HG03378 (cell line): Measurements from ENCODE around the gene OR2G2.

Experiments
- ATAC-seq: cut with Tn5 transposase; IDR thresholded peaks from one replicate; pipeline ENCODE4 v1.9.1; 2021; ENCODE audit warnings: mild to moderate bottlenecking, moderate library complexity; ENCODE audit not compliant: unreplicated experiment

The OR2G2 gene

GRCh38 chr1:247588060-247588459, at the start of gene OR2G2:
TSS of gene OR2G2 (plus strand) at chr1:247588360. CDS start at chr1:247588360, 0 bp downstream.
- ATAC-seq: no peak

- no peak for ATAC-seq
Measured at GRCh38 chr1:247538561-247538960, 49.6 kb upstream of the OR2G2 start.

GRCh38 chr1:247539215-247539614, 48.9 kb upstream of the OR2G2 start:
- ATAC-seq: no peak

- ATAC-seq: no peak
Measured at GRCh38 chr1:247540581-247540980, 47.6 kb upstream of the OR2G2 start.

GRCh38 chr1:247542811-247543210, 45.3 kb upstream of the OR2G2 start:
- no peak for ATAC-seq

GRCh38 chr1:247548092-247548491, 40.1 kb upstream of the OR2G2 start:
- ATAC-seq: no peak

- no peak for ATAC-seq
Measured at GRCh38 chr1:247548769-247549182, 39.4 kb upstream of the OR2G2 start, which contains the start of gene GCSAML. TSS of gene GCSAML (plus strand) at chr1:247549134. CDS start at chr1:247549192, 58 bp downstream.

GRCh38 chr1:247551721-247552120, 36.4 kb upstream of the OR2G2 start:
- ATAC-seq: no peak

GRCh38 chr1:247552231-247552630, 35.9 kb upstream of the OR2G2 start:
- no peak for ATAC-seq

- ATAC-seq: no peak
Measured at GRCh38 chr1:247557926-247558674, 30.1 kb upstream of the OR2G2 start.

- no peak for ATAC-seq
Measured at GRCh38 chr1:247561711-247562110, 26.4 kb upstream of the OR2G2 start.

- ATAC-seq: no peak
Measured at GRCh38 chr1:247562198-247562597, 26.0 kb upstream of the OR2G2 start.

- ATAC-seq: no peak
Measured at GRCh38 chr1:247574236-247574635, 13.9 kb upstream of the OR2G2 start.

GRCh38 chr1:247574664-247575063, 13.5 kb upstream of the OR2G2 start:
- no peak for ATAC-seq

GRCh38 chr1:247576514-247576913, 11.6 kb upstream of the OR2G2 start:
- no peak for ATAC-seq

GRCh38 chr1:247578946-247579460, 9.2 kb upstream of the OR2G2 start:
- no peak for ATAC-seq

- no peak for ATAC-seq
Measured at GRCh38 chr1:247605286-247605685, 17.1 kb downstream of the OR2G2 start, which contains the start of gene OR2G3. TSS of gene OR2G3 (plus strand) at chr1:247605586. CDS start at chr1:247605586, 0 bp downstream.

- no peak for ATAC-seq
Measured at GRCh38 chr1:247613405-247613804, 25.2 kb downstream of the OR2G2 start.

GRCh38 chr1:247614625-247615024, 26.5 kb downstream of the OR2G2 start:
- no peak for ATAC-seq

- no peak for ATAC-seq
Measured at GRCh38 chr1:247627951-247628350, 39.8 kb downstream of the OR2G2 start.

- ATAC-seq: no peak
Measured at GRCh38 chr1:247638011-247638410, 49.9 kb downstream of the OR2G2 start.

GRCh38 chr1:247638781-247639180, 50.6 kb downstream of the OR2G2 start:
- ATAC-seq: no peak
